H1 (cell line): ENCODE measurements around the gene GUCY2D.

Source experiments
- CEBPB ChIP-seq: IDR thresholded peaks from 2 replicates; pipeline ENCODE4 v1.6.1; 2012; ENCODE audit warnings: low read depth, low read length
- CTCF ChIP-seq, 3 experiments: IDR thresholded peaks; 1 replicate in 2 of 3; 2 replicates in 1 of 3; pipeline versions ENCODE4 v1.5.1 to v1.6.1; 2011; ENCODE audit warnings: low read length in 3 of 3, mild to moderate bottlenecking in 3 of 3, inconsistent platforms in 2 of 3, low read depth in 1 of 3, moderate library complexity in 1 of 3; ENCODE audit not compliant: insufficient read depth in 1 of 3; ENCODE audit errors: control extremely low read depth in 1 of 3
- EP300 ChIP-seq, 2 experiments: IDR thresholded peaks; 1 replicate in 1 of 2; 2 replicates in 1 of 2; pipeline ENCODE4 v1.6.1; 2011 to 2012; ENCODE audit warnings: low read depth in 2 of 2, low read length in 2 of 2, mild to moderate bottlenecking in 2 of 2, borderline replicate concordance in 1 of 2, inconsistent platforms in 1 of 2, moderate library complexity in 1 of 2
- POLR2A ChIP-seq, 2 experiments: IDR thresholded peaks; 1 replicate in 1 of 2; 2 replicates in 1 of 2; pipeline ENCODE4 v1.6.1; 2011; ENCODE audit warnings: low read depth in 2 of 2, low read length in 2 of 2, mild to moderate bottlenecking in 2 of 2; ENCODE audit errors: control extremely low read depth in 1 of 2
- POLR2AphosphoS5 ChIP-seq: IDR thresholded peaks from 2 replicates; pipeline ENCODE4 v1.6.1; 2011; ENCODE audit warnings: low read depth, low read length

- no peak for TF ChIP-seq EP300 (IDR thresholded peaks at IDR 0.05; ENCODE audit: borderline replicate concordance in 1 of 2, low read depth in 2 of 2, low read length in 2 of 2)
- TF ChIP-seq CTCF (IDR thresholded peaks at IDR 0.05; ENCODE audit: control extremely low read depth in 1 of 3, insufficient read depth in 1 of 3, low read depth in 1 of 3, low read length in 3 of 3) = no peak
- TF ChIP-seq POLR2A (IDR thresholded peaks at IDR 0.05; ENCODE audit: control extremely low read depth in 1 of 2, low read depth in 2 of 2, low read length in 2 of 2) = no peak
- TF ChIP-seq POLR2AphosphoS5 = no peak
- no peak for TF ChIP-seq CEBPB
These were observed 9.9 kb upstream of the GUCY2D start for GRCh38 chr17:7992516-7992915.
